Common myeloid progenitor, CD34-positive (primary cell): Measurements from ENCODE around the gene GPN1.

Source experiments
- CTCF ChIA-PET: fragments of 350-600 bp; sonication (Branson Sonifier 250); formaldehyde crosslinking; loops from one replicate; lab custom pipeline; 2021; ENCODE audit warnings: antibody characterized with exemption; lab: Charles Lee
- POLR2A ChIA-PET: fragments of 350-600 bp; sonication (Branson Sonifier 250); formaldehyde crosslinking; loops from one replicate; lab custom pipeline; 2021; ENCODE audit warnings: antibody characterized with exemption; lab: Charles Lee
- DNase-seq, 3 donors: peaks; one replicate each; pipeline versions ENCODE4 v3.0.0 to v3.0.0-alpha.2; 2013
- H3K27ac ChIP-seq, 2 experiments: 1 replicate in 1 of 2; 2 replicates in 1 of 2; pipeline ENCODE4 v1.7.0; 2013; ENCODE audit warnings: inconsistent platforms in 2 of 2, low read length in 2 of 2, mild to moderate bottlenecking in 2 of 2, low read depth in 1 of 2, moderate library complexity in 1 of 2; ENCODE audit not compliant: severe bottlenecking in 2 of 2, insufficient read depth in 1 of 2, poor library complexity in 1 of 2
- H3K27me3 ChIP-seq, 5 experiments: replicated peaks in 2 of 5; 1 replicate in 3 of 5; 2 replicates in 2 of 5; pipeline versions ENCODE4 v1.6.1 to v1.7.0; 2013; ENCODE audit warnings: low read length in 4 of 5, mild to moderate bottlenecking in 2 of 5, moderate library complexity in 2 of 5, inconsistent platforms in 1 of 5; ENCODE audit not compliant: insufficient read depth in 5 of 5, control insufficient read depth in 4 of 5
- H3K36me3 ChIP-seq, 4 experiments: 1 replicate in 2 of 4; 2 replicates in 2 of 4; pipeline versions ENCODE4 v1.6.1 to v1.7.0; 2013; ENCODE audit warnings: low read length in 3 of 4, control low read depth in 1 of 4, mild to moderate bottlenecking in 1 of 4; ENCODE audit not compliant: control insufficient read depth in 4 of 4, insufficient read depth in 4 of 4
- H3K4me1 ChIP-seq, 4 experiments: 1 replicate in 3 of 4; 2 replicates in 1 of 4; pipeline versions ENCODE4 v1.6.1 to v1.7.1; 2013; ENCODE audit warnings: low read length in 3 of 4, mild to moderate bottlenecking in 3 of 4, control low read depth in 1 of 4, inconsistent platforms in 1 of 4, moderate library complexity in 1 of 4; ENCODE audit not compliant: control insufficient read depth in 4 of 4, insufficient read depth in 4 of 4; ENCODE audit errors: control extremely low read depth in 1 of 4
- H3K4me3 ChIP-seq, 7 experiments: 1 replicate in 4 of 7; 2 replicates in 3 of 7; pipeline versions ENCODE4 v1.5.1 to v1.7.0; 2013; ENCODE audit warnings: mild to moderate bottlenecking in 7 of 7, low read length in 6 of 7, moderate library complexity in 6 of 7, inconsistent platforms in 2 of 7, low read depth in 2 of 7, control low read depth in 1 of 7; ENCODE audit not compliant: insufficient read depth in 4 of 7, control insufficient read depth in 1 of 7; ENCODE audit errors: extremely low read depth in 1 of 7
- H3K9me3 ChIP-seq, 5 experiments: 1 replicate in 4 of 5; 2 replicates in 1 of 5; pipeline versions ENCODE4 v1.6.1 to v1.7.1; 2013; ENCODE audit warnings: low read length in 4 of 5, mild to moderate bottlenecking in 2 of 5, inconsistent platforms in 1 of 5, low read depth in 1 of 5, moderate library complexity in 1 of 5; ENCODE audit not compliant: control insufficient read depth in 4 of 5, insufficient read depth in 2 of 5; ENCODE audit errors: control extremely low read depth in 1 of 5
- WGBS: methylation state at CpG from one replicate; pipeline ENCODE4 v1.1.5; 2013; ENCODE audit not compliant: insufficient coverage; 5-methylcytosine and 5-hydroxymethylcytosine counted together

The GPN1 gene

GRCh38 chr2:27638037-27638637 is 9.3 kb downstream of the GPN1 start:
- no peak for DNase-seq
- CTCF ChIA-PET: no interaction called here
- POLR2A ChIA-PET: no interaction called here
- no peaks in the 10 kb centered on the region for H3K27me3 ChIP-seq
- no peaks in the 10 kb centered on the region for H3K9me3 ChIP-seq
- WGBS: no CpG with 5 or more reads among the region's 3 CpGs
- no peaks in the 10 kb centered on the region for H3K4me1 ChIP-seq
- H3K36me3 ChIP-seq: peaks cover 34 to 91% (median 55%) of the 10 kb centered on the region in 4 experiments
- no peak overlapping the region for H3K27ac ChIP-seq
- H3K4me3 ChIP-seq: no peak overlapping the region

- 97% methylated on average over 3 of the region's 3 CpGs for WGBS
- no peaks in the 10 kb centered on the region for H3K9me3 ChIP-seq
- H3K4me3 ChIP-seq: no peak overlapping the region
- H3K27ac ChIP-seq: no peak overlapping the region
- CTCF ChIA-PET: no interaction called here
- no peak for DNase-seq
- no peaks in the 10 kb centered on the region for H3K27me3 ChIP-seq
- H3K4me1 ChIP-seq: no peaks in the 10 kb centered on the region
- H3K36me3 ChIP-seq: peaks cover 33 to 90% (median 56%) of the 10 kb centered on the region in 4 experiments
- POLR2A ChIA-PET: no interaction called here
These were observed 9.9 kb downstream of the GPN1 start for GRCh38 chr2:27638709-27639108.

GRCh38 chr2:27640722-27641245 is 11.9 kb downstream of the GPN1 start:
- ChIA-PET CTCF (interaction anchor here (1.0 kb wide), 1 partner anchor 8 kb away, joined by 3 read pairs; no protein-coding TSS in a partner anchor), POLR2A (no interaction called here)
- peaks cover 24 to 83% (median 44%) of the 10 kb centered on the region in 4 experiments for H3K36me3 ChIP-seq
- no peak overlapping the region for H3K27ac ChIP-seq
- 92% methylated on average over 2 of the region's 2 CpGs for WGBS
- no peak overlapping the region for H3K4me3 ChIP-seq
- no peaks in the 10 kb centered on the region for H3K27me3 ChIP-seq
- H3K4me1 ChIP-seq: no peaks in the 10 kb centered on the region
- no peaks in the 10 kb centered on the region for H3K9me3 ChIP-seq
- DNase-seq: no peak

GRCh38 chr2:27645197-27645596 is 16.3 kb downstream of the GPN1 start:
- Histone ChIP-seq H3K4me1 (no peaks in the 10 kb centered on the region), H3K27ac (no peak overlapping the region), H3K27me3 (no peaks in the 10 kb centered on the region), H3K4me3 (no peak overlapping the region), H3K9me3 (no peaks in the 10 kb centered on the region), H3K36me3 (peaks cover 21 to 77% (median 41%) of the 10 kb centered on the region in 4 experiments)
- no peak for DNase-seq
- ChIA-PET POLR2A (no interaction called here), CTCF (interaction anchor here (0.6 kb wide), 1 partner anchor 9 kb away, joined by 3 read pairs; no protein-coding TSS in a partner anchor)

- no peak for DNase-seq
- Histone ChIP-seq H3K27ac (no peak overlapping the region), H3K4me1 (no peaks in the 10 kb centered on the region), H3K9me3 (no peaks in the 10 kb centered on the region), H3K27me3 (no peaks in the 10 kb centered on the region), H3K36me3 (peaks cover 20 to 76% (median 41%) of the 10 kb centered on the region in 4 experiments), H3K4me3 (no peak overlapping the region)
- ChIA-PET POLR2A (no interaction called here), CTCF (interaction anchor here (0.7 to 1.8 kb wide), 5 partner anchors 16 to 58 kb away, joined by 3 to 6 read pairs (median 4); partner anchors contain the start of genes SLC4A1AP and SUPT7L)
These were observed 18.4 kb downstream of the GPN1 start for GRCh38 chr2:27647289-27647688.

- H3K4me3 ChIP-seq: no peak overlapping the region
- H3K36me3 ChIP-seq: peaks cover 23 to 76% (median 40%) of the 10 kb centered on the region in 4 experiments
- H3K27ac ChIP-seq: no peak overlapping the region
- H3K9me3 ChIP-seq: no peaks in the 10 kb centered on the region
- POLR2A ChIA-PET: no interaction called here
- DNase-seq: no peak
- 100% methylated on average over 3 of the region's 4 CpGs for WGBS
- no peaks in the 10 kb centered on the region for H3K4me1 ChIP-seq
- H3K27me3 ChIP-seq: no peaks in the 10 kb centered on the region
- CTCF ChIA-PET: interaction anchor here (0.7 to 1.8 kb wide), 6 partner anchors 16 to 57 kb away, joined by 3 to 6 read pairs (median 4); partner anchors contain the start of genes SLC4A1AP and SUPT7L
These were observed 18.9 kb downstream of the GPN1 start for GRCh38 chr2:27647737-27648136.

- Histone ChIP-seq H3K27me3 (no peaks in the 10 kb centered on the region), H3K36me3 (peaks cover 40 to 91% (median 65%) of the 10 kb centered on the region in 4 experiments), H3K4me3 (no peak overlapping the region), H3K27ac (no peak overlapping the region), H3K4me1 (no peaks in the 10 kb centered on the region), H3K9me3 (no peaks in the 10 kb centered on the region)
- CTCF ChIA-PET: interaction anchor here (1.5 kb wide), 1 partner anchor 33 kb away, joined by 3 read pairs; no protein-coding TSS in a partner anchor
- POLR2A ChIA-PET: no interaction called here
- no peak for DNase-seq
- 95% methylated on average over 3 of the region's 4 CpGs for WGBS
These were observed 22.2 kb downstream of the GPN1 start for GRCh38 chr2:27651056-27651455.
